Measurements from ENCODE around the gene SEPTIN10.
A peak's percentile ranks its signal among the peaks of the same experiment; 100 is the strongest.

Gene SEPTIN10

DNA sequence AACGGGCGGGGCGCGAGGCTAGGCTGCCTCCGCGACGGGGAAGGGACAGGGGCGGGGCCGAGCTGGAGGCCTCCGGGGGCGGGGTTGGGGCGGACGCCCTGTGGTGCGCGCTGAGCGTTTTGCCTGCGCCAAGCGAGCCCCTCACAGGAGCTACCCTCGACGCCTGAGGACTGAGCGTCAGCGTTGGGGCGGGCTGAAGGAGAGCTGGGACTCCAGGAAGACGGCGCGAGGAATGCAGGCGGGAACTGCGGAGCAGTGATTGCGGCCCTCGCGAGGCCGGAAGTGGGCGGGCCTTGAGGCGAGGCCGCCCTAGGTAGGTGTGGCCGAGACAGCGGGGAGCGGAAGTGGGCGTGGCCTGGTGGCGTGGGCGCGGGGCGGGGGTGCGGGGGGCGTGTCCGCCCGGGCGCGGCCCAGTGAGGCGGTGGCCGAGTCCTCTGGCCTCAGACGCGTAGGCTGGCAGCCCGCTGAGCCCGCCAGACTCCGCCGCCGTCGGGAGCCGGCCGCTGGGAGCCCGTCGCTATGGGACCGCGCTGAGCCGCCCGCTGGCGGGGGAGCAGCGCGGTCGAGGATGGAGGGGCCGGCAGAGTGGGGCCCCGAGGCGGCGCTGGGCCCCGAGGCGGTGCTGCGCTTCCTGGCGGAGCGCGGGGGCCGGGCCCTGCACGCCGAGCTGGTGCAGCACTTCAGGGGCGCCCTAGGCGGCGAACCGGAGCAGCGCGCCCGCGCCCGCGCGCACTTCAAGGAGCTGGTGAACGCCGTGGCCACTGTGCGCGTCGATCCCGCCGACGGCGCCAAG is at the start of gene SEPTIN10, which contains the start of gene SOWAHC:
SEPTIN10 (minus strand) TSS at position 45 of the 793 bp plus-strand sequence. CDS start 139 bp downstream, outside the sequence.
SOWAHC (plus strand) TSS at position 443 of the 793 bp plus-strand sequence; CDS start at position 569, 126 bp downstream.
- Histone ChIP-seq H3K9me3 (ENCODE audit: control insufficient read depth, low read length) (no peaks in the 10 kb centered on the region), H3K9ac (ENCODE audit: low read length) (peak within 1 kb of the TSS; percentile 98), H3K4me3 (ENCODE audit: low read length) (peak within 1 kb of the TSS; percentile 92), H3K4me1 (ENCODE audit: control insufficient read depth, insufficient read depth, low read length) (peaks cover 46% of the 10 kb centered on the region), H3K36me3 (ENCODE audit: control insufficient read depth, insufficient read depth, low read length, severe bottlenecking) (no peaks in the 10 kb centered on the region), H3K27me3 (replicated peaks; ENCODE audit: control insufficient read depth, insufficient read depth, low read length) (no peaks in the 10 kb centered on the region)
- peak; percentile 99 for DNase-seq (ENCODE audit: low read depth)

- no peak for DNase-seq (ENCODE audit: low read depth)
- no peaks in the 10 kb centered on the region for H3K27me3 ChIP-seq (replicated peaks; ENCODE audit: control insufficient read depth, insufficient read depth, low read length)
These were observed 49.1 kb upstream of the SEPTIN10 start for GRCh38 chr2:109662889-109663288.

GRCh38 chr2:109660046-109660860 is 46.5 kb upstream of the SEPTIN10 start:
- Histone ChIP-seq H3K4me3 (ENCODE audit: low read length) (no peak overlapping the region), H3K9ac (ENCODE audit: low read length) (no peak overlapping the region), H3K36me3 (ENCODE audit: control insufficient read depth, insufficient read depth, low read length, severe bottlenecking) (no peaks in the 10 kb centered on the region), H3K27me3 (replicated peaks; ENCODE audit: control insufficient read depth, insufficient read depth, low read length) (no peaks in the 10 kb centered on the region), H3K4me1 (ENCODE audit: control insufficient read depth, insufficient read depth, low read length) (peaks cover 13% of the 10 kb centered on the region), H3K9me3 (ENCODE audit: control insufficient read depth, low read length) (no peaks in the 10 kb centered on the region)
- DNase-seq (ENCODE audit: low read depth) = no peak

More at GRCh38 chr2:109662889-109663288, 49.1 kb upstream of the SEPTIN10 start:
- Histone ChIP-seq H3K4me3 (ENCODE audit: low read length) (no peak overlapping the region), H3K9ac (ENCODE audit: low read length) (no peak overlapping the region), H3K4me1 (ENCODE audit: control insufficient read depth, insufficient read depth, low read length) (peaks cover 13% of the 10 kb centered on the region), H3K9me3 (ENCODE audit: control insufficient read depth, low read length) (no peaks in the 10 kb centered on the region), H3K36me3 (ENCODE audit: control insufficient read depth, insufficient read depth, low read length, severe bottlenecking) (no peaks in the 10 kb centered on the region)

DNA sequence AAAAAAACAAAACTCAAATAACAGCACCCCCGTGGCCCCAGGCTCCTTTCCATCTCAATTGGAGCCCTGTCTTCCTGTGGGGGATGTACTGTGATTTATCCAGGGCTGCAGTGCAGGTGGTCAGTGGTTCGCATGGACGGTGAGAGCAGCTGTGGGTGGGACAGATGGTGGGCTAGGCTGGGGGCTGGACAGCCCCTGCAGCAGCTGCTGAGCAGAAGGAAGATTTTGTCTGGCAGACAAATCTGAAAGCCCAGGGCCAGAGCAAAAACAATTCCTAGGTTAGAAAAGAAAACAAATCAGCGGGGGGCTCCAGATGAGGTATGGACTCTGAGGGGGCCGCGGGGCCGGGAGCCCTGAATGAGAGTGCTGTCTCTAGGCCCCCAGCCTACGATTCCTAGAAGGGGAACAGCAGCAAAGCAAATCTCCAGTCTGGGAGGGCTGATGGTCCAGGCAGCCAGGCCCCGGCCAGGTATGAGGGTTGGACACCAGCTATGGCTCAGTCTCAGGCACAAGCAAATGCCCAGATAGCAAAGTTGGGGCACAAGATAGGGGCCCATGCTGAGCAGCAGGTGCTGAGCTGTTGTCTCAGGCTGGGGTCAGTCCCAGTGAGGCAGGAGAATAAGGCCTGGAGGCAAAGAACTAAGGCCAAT is 45.8 kb upstream of the SEPTIN10 start:
- Histone ChIP-seq H3K9ac (ENCODE audit: low read length) (no peak overlapping the region), H3K27me3 (replicated peaks; ENCODE audit: control insufficient read depth, insufficient read depth, low read length) (no peaks in the 10 kb centered on the region), H3K9me3 (ENCODE audit: control insufficient read depth, low read length) (no peaks in the 10 kb centered on the region), H3K4me1 (ENCODE audit: control insufficient read depth, insufficient read depth, low read length) (peaks cover 13% of the 10 kb centered on the region), H3K36me3 (ENCODE audit: control insufficient read depth, insufficient read depth, low read length, severe bottlenecking) (no peaks in the 10 kb centered on the region), H3K4me3 (ENCODE audit: low read length) (no peak overlapping the region)
- DNase-seq (ENCODE audit: low read depth) = no peak

DNA sequence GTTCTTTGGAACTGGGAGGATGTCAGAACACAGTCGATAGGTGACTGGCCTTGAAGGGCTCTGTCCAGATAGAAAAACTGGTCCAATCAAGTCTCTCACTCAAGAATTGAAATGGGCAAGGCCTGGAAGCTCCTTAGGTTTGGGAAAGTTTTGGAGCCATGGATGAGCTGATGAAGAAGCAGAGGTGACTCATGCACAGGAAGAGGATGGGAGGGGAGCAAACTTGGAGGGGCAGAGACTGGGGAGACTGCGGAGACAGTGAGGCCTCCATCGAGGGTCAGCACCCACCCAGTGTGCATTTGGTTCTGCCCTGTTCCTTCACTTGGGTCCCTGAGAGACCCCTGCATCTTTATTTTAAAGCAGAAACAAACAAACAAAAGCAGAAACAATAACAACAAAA is 41.5 kb upstream of the SEPTIN10 start:
- H3K4me3 ChIP-seq (ENCODE audit: low read length) = no peak overlapping the region
- no peaks in the 10 kb centered on the region for H3K27me3 ChIP-seq (replicated peaks; ENCODE audit: control insufficient read depth, insufficient read depth, low read length)
- no peak overlapping the region for H3K9ac ChIP-seq (ENCODE audit: low read length)
- H3K36me3 ChIP-seq (ENCODE audit: control insufficient read depth, insufficient read depth, low read length, severe bottlenecking) = no peaks in the 10 kb centered on the region
- DNase-seq (ENCODE audit: low read depth) = no peak
- H3K9me3 ChIP-seq (ENCODE audit: control insufficient read depth, low read length) = no peaks in the 10 kb centered on the region
- peaks cover 12% of the 10 kb centered on the region for H3K4me1 ChIP-seq (ENCODE audit: control insufficient read depth, insufficient read depth, low read length)

GRCh38 chr2:109654326-109655050 is 40.7 kb upstream of the SEPTIN10 start:
- Histone ChIP-seq H3K9me3 (ENCODE audit: control insufficient read depth, low read length) (no peaks in the 10 kb centered on the region), H3K9ac (ENCODE audit: low read length) (no peak overlapping the region), H3K36me3 (ENCODE audit: control insufficient read depth, insufficient read depth, low read length, severe bottlenecking) (no peaks in the 10 kb centered on the region), H3K27me3 (replicated peaks; ENCODE audit: control insufficient read depth, insufficient read depth, low read length) (no peaks in the 10 kb centered on the region), H3K4me3 (ENCODE audit: low read length) (no peak overlapping the region), H3K4me1 (ENCODE audit: control insufficient read depth, insufficient read depth, low read length) (peaks cover 20% of the 10 kb centered on the region)
- DNase-seq (ENCODE audit: low read depth) = no peak

DNA sequence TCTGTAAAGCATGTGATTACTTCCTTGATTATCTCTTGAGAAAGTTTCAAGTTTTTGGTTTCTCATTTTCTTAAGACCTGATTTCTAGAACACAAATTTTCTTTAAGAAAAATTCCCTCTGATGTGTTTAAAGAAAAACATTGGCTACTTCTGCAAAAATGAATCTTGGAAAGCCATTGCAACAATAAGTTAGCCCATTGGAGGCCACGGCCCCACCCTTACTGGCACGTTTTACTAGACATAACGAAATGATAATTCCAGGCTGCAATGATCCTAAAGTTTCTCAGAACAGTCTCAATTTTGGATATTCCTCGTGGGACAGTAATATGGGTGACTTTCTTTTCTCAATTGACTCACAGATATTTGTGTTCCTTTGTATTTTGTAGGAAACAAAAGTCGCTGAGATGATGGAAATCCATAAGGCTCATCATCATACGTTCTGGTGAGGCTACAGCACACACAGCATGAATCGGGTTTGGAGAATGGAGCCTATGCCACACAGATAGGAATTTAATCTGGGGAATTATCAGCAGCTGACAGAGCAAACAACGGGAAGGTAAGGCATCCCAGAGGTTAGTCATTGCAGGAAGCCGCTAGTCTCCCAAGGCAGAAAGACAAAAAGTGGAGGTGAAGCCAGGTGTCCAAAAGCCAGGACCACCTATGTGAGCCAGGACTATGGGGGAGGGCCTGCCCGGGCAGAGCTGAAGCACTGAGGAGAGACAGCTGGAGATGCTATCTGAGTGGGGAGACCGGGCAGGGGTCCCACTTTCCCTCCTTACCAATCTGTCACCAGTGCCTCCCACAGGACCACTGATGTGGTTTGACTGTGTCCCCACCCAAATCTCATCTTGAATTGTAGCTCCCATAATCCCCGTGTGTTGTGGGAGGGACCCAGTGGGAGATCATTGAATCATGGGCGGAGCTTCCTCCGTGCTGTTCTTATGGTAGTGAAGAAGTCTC is 36.2 kb upstream of the SEPTIN10 start:
- DNase-seq (ENCODE audit: low read depth) = no peak
- Histone ChIP-seq H3K4me1 (ENCODE audit: control insufficient read depth, insufficient read depth, low read length) (peaks cover 42% of the 10 kb centered on the region), H3K9ac (ENCODE audit: low read length) (no peak overlapping the region), H3K36me3 (ENCODE audit: control insufficient read depth, insufficient read depth, low read length, severe bottlenecking) (no peaks in the 10 kb centered on the region), H3K9me3 (ENCODE audit: control insufficient read depth, low read length) (no peaks in the 10 kb centered on the region), H3K4me3 (ENCODE audit: low read length) (no peak overlapping the region), H3K27me3 (replicated peaks; ENCODE audit: control insufficient read depth, insufficient read depth, low read length) (no peaks in the 10 kb centered on the region)

GRCh38 chr2:109648041-109648527 is 34.3 kb upstream of the SEPTIN10 start:
- Histone ChIP-seq H3K9me3 (ENCODE audit: control insufficient read depth, low read length) (no peaks in the 10 kb centered on the region), H3K27me3 (replicated peaks; ENCODE audit: control insufficient read depth, insufficient read depth, low read length) (no peaks in the 10 kb centered on the region), H3K36me3 (ENCODE audit: control insufficient read depth, insufficient read depth, low read length, severe bottlenecking) (no peaks in the 10 kb centered on the region), H3K4me1 (ENCODE audit: control insufficient read depth, insufficient read depth, low read length) (peaks cover 52% of the 10 kb centered on the region), H3K4me3 (ENCODE audit: low read length) (peak overlapping the region; percentile 20), H3K9ac (ENCODE audit: low read length) (peak overlapping the region; percentile 57)
- DNase-seq (ENCODE audit: low read depth) = peak; percentile 48

DNA sequence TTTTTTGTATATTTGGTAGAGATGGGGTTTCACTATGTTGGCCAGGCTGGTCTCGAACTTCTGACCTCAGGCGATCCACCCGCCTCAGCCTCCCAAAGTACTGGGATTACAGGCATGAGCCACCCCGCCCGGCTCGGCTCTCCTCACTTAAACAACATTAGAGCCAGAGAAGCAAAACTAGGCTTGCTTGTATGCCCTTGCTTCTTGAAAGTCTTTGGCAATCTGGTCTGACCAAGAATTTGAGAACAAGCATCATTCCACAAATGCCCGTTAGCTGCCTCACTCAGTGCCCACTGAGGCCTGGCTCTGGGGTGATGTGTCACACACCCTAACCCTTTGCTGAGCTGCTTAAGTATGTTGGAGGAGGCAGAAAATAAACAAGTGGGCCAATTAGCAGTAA is 33.9 kb upstream of the SEPTIN10 start:
- H3K4me1 ChIP-seq (ENCODE audit: control insufficient read depth, insufficient read depth, low read length) = peaks cover 52% of the 10 kb centered on the region
- no peaks in the 10 kb centered on the region for H3K27me3 ChIP-seq (replicated peaks; ENCODE audit: control insufficient read depth, insufficient read depth, low read length)
- H3K9ac ChIP-seq (ENCODE audit: low read length) = peak overlapping the region; percentile 57
- H3K36me3 ChIP-seq (ENCODE audit: control insufficient read depth, insufficient read depth, low read length, severe bottlenecking) = no peaks in the 10 kb centered on the region
- H3K9me3 ChIP-seq (ENCODE audit: control insufficient read depth, low read length) = no peaks in the 10 kb centered on the region
- peak; percentile 73 for DNase-seq (ENCODE audit: low read depth)
- H3K4me3 ChIP-seq (ENCODE audit: low read length) = peak overlapping the region; percentile 20

DNA sequence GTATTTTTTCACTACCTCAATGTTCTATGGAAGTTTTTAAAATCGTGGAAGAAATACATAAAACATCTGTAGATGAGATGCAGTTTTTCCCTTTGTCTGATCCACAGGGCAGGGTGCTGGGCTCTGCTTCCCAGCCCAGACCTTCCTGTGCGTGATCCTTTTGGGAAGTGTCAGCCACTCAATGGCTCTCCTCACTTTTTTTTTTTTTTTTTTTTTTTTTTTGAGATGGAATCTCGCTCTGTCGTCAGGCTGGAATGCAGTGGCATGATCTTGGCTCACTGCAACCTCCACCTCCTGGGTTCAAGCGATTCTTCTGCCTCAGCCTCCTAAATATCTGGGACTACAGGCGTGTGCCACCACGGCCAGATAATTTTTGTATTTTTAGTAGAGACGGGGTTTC is 33.2 kb upstream of the SEPTIN10 start:
- no peak overlapping the region for H3K4me3 ChIP-seq (ENCODE audit: low read length)
- DNase-seq (ENCODE audit: low read depth) = no peak
- peaks cover 52% of the 10 kb centered on the region for H3K4me1 ChIP-seq (ENCODE audit: control insufficient read depth, insufficient read depth, low read length)
- no peaks in the 10 kb centered on the region for H3K9me3 ChIP-seq (ENCODE audit: control insufficient read depth, low read length)
- no peak overlapping the region for H3K9ac ChIP-seq (ENCODE audit: low read length)
- H3K27me3 ChIP-seq (replicated peaks; ENCODE audit: control insufficient read depth, insufficient read depth, low read length) = no peaks in the 10 kb centered on the region
- H3K36me3 ChIP-seq (ENCODE audit: control insufficient read depth, insufficient read depth, low read length, severe bottlenecking) = no peaks in the 10 kb centered on the region
